GM12865 (cell line): Measurements from ENCODE around the gene BLID.

Experiments used
- DNase-seq: peaks from one replicate; pipeline ENCODE4 v3.0.0; 2010; ENCODE audit warnings: low read depth
- H3K4me3 ChIP-seq: 2 replicates; pipeline ENCODE4 v1.5.1; 2011; ENCODE audit warnings: mild to moderate bottlenecking, low read depth, low read length, control low read depth
- CTCF ChIP-seq: IDR thresholded peaks from 2 replicates; pipeline ENCODE4 v1.5.1; 2011; ENCODE audit warnings: low read length, control low read depth, low read depth, inconsistent platforms; ENCODE audit not compliant: insufficient read depth; ENCODE audit errors: missing control alignments

Gene BLID

GRCh38 chr11:122150216-122151124, 34.5 kb upstream of the BLID start:
- DNase-seq: no peak
- TF ChIP-seq CTCF: no peak
- H3K4me3 ChIP-seq: no peak overlapping the region

DNA sequence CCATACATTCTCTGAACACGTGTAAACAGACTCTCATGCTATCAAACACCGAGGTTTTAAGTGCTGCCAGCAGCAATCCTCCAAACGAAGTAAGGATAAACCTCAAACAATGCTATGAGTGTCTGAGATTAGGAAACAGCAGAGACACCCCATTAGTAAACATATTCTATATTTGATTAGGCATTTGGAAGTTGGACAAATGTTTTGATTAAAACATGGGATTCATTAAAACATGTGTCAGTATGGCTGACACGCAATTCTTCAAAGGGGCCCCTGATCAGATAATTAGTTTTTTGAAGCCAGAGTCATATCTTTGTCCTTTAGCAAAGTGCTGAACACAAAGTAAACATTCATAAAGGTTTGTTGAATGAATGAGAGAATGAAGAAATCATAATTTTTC, 33.2 kb upstream of the BLID start:
- no peak for DNase-seq
- TF ChIP-seq CTCF: no peak
- no peak overlapping the region for H3K4me3 ChIP-seq

- no peak for DNase-seq
- H3K4me3 ChIP-seq: no peak overlapping the region
- no peak for TF ChIP-seq CTCF
Measured at GRCh38 chr11:122146475-122146874, 30.5 kb upstream of the BLID start.

- no peak for DNase-seq
Measured at GRCh38 chr11:122145715-122146274, 29.8 kb upstream of the BLID start.

GRCh38 chr11:122144752-122145151, 28.7 kb upstream of the BLID start:
- no peak for TF ChIP-seq CTCF
- no peak for DNase-seq

More at GRCh38 chr11:122145715-122146274, 29.8 kb upstream of the BLID start:
- no peak for TF ChIP-seq CTCF
- H3K4me3 ChIP-seq: no peak overlapping the region

DNA sequence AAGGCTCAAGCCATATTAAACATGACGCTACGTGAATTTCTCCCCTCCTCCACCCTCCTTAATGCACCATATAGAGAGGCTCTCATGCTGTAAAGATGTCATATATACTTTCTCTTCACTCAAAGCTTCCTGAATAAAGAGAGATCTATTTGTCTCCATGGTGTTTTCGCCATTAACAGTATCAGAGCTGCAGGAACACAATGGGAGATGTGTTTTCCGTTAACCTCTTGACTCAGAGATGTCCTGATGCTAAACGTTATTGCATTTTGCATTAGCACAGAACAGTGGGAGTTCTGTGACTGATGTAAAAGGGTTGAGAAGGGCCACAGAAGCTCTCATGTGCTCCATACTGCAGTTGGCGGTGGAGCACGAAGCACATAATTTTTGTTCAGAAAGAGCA, 25.7 kb upstream of the BLID start:
- DNase-seq: no peak
- H3K4me3 ChIP-seq: no peak overlapping the region
- TF ChIP-seq CTCF: no peak

More at GRCh38 chr11:122144752-122145151, 28.7 kb upstream of the BLID start:
- H3K4me3 ChIP-seq: no peak overlapping the region
